ENCODE results near the gene VPS13C.

GRCh38 chr15:61910839-61911369 is 149.3 kb downstream of the VPS13C start:
- TF ChIP-seq, protein P1, sequence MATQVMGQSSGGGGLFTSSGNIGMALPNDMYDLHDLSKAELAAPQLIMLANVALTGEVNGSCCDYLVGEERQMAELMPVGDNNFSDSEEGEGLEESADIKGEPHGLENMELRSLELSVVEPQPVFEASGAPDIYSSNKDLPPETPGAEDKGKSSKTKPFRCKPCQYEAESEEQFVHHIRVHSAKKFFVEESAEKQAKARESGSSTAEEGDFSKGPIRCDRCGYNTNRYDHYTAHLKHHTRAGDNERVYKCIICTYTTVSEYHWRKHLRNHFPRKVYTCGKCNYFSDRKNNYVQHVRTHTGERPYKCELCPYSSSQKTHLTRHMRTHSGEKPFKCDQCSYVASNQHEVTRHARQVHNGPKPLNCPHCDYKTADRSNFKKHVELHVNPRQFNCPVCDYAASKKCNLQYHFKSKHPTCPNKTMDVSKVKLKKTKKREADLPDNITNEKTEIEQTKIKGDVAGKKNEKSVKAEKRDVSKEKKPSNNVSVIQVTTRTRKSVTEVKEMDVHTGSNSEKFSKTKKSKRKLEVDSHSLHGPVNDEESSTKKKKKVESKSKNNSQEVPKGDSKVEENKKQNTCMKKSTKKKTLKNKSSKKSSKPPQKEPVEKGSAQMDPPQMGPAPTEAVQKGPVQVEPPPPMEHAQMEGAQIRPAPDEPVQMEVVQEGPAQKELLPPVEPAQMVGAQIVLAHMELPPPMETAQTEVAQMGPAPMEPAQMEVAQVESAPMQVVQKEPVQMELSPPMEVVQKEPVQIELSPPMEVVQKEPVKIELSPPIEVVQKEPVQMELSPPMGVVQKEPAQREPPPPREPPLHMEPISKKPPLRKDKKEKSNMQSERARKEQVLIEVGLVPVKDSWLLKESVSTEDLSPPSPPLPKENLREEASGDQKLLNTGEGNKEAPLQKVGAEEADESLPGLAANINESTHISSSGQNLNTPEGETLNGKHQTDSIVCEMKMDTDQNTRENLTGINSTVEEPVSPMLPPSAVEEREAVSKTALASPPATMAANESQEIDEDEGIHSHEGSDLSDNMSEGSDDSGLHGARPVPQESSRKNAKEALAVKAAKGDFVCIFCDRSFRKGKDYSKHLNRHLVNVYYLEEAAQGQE (IDR thresholded peaks at IDR 0.05; ENCODE audit: insufficient read depth in 1 of 2, low read depth in 2 of 2, low read length in 2 of 2) = no peak
- no peak for TF ChIP-seq FOXP2 (optimal IDR thresholded peaks at IDR 0.05; ENCODE audit: borderline replicate concordance, extremely low read depth, extremely low read length, insufficient read depth)
- TF ChIP-seq POLR2AphosphoS5 (IDR thresholded peaks at IDR 0.05; ENCODE audit: low read depth, low read length) = no peak
- no peak for TF ChIP-seq SIN3A (IDR thresholded peaks at IDR 0.05; ENCODE audit: borderline replicate concordance, insufficient read depth, low read length)

All from PFSK-1 (cell line).